Thoracic aorta (tissue), 2 donors: Measurements from ENCODE around the gene ASB12. TPM values are rescaled to one million over a fixed set of nuclear protein-coding genes. Genes with fewer than 3 reads are reported as not detected.

Source experiments
- ATAC-seq: fragments of 150-250 bp; one replicate; pipeline ENCODE4 v1.8.0; 2017; ENCODE audit warnings: low read depth; ENCODE audit not compliant: insufficient number of reproducible peaks, low FRiP score
- DNase-seq: peaks from one replicate; pipeline ENCODE4 v3.0.0-alpha.2; 2020; ENCODE audit warnings: low spot score
- H3K27ac ChIP-seq, 2 donors: fragments of 200-600 bp; sonication (generic); 1 replicate in 1 of 2; 2 replicates in 1 of 2; pipeline ENCODE4 v1.5.1; 2016; ENCODE audit warnings: mild to moderate bottlenecking in 2 of 2, moderate library complexity in 2 of 2
- H3K27me3 ChIP-seq: fragments of 200-600 bp; sonication (generic); replicated peaks from 2 replicates; pipeline ENCODE4 v1.6.0; 2016; ENCODE audit warnings: mild to moderate bottlenecking; ENCODE audit not compliant: insufficient read depth
- H3K36me3 ChIP-seq: fragments of 200-600 bp; sonication (generic); one replicate; pipeline ENCODE4 v1.5.1; 2016
- H3K4me1 ChIP-seq, 2 donors: fragments of 200-600 bp; sonication (generic); 1 replicate in 1 of 2; 2 replicates in 1 of 2; pipeline versions ENCODE4 v1.5.1 to v1.6.0; 2016; ENCODE audit warnings: low read depth in 2 of 2, mild to moderate bottlenecking in 1 of 2; ENCODE audit not compliant: control insufficient read depth in 1 of 2
- H3K4me3 ChIP-seq: fragments of 200-600 bp; sonication (generic); 2 replicates; pipeline ENCODE4 v1.5.1; 2016; ENCODE audit warnings: mild to moderate bottlenecking
- H3K9me3 ChIP-seq: fragments of 200-600 bp; sonication (generic); 2 replicates; pipeline ENCODE4 v1.5.1; 2016
- CTCF ChIP-seq: fragments of 200-600 bp; sonication (generic); IDR thresholded peaks from one replicate; pipeline ENCODE4 v1.5.1; 2019; ENCODE audit warnings: antibody characterized with exemption
- total RNA-seq, 2 donors: library from RNA; depleted of rRNA; stranded (reverse); fragments of >200 nt; gene quantifications; one replicate each; pipeline versions ENCODE4 v1.1.0 to v1.2.3, GENCODE V29; 2016

Gene ASB12
- total RNA-seq, 2 donors from 2014 or later: not detected

GRCh38 chrX:64192040-64192439 is 38.4 kb downstream of the ASB12 start:
- H3K4me3 ChIP-seq: no peak overlapping the region
- no peak overlapping the region for H3K27ac ChIP-seq
- no peak for TF ChIP-seq CTCF
- H3K36me3 ChIP-seq: peaks cover 19% of the 10 kb centered on the region
- H3K9me3 ChIP-seq: no peaks in the 10 kb centered on the region
- ATAC-seq (no peak), DNase-seq (no peak)
- H3K4me1 ChIP-seq: no peaks in the 10 kb centered on the region
- H3K27me3 ChIP-seq: no peaks in the 10 kb centered on the region

GRCh38 chrX:64191281-64192010 is 39.0 kb downstream of the ASB12 start:
- no peak overlapping the region for H3K27ac ChIP-seq
- ATAC-seq: no peak
- H3K9me3 ChIP-seq: no peaks in the 10 kb centered on the region
- DNase-seq: no peak
- TF ChIP-seq CTCF: no peak
- no peak overlapping the region for H3K4me3 ChIP-seq
- H3K4me1 ChIP-seq: no peaks in the 10 kb centered on the region
- H3K27me3 ChIP-seq: no peaks in the 10 kb centered on the region
- peaks cover 19% of the 10 kb centered on the region for H3K36me3 ChIP-seq

GRCh38 chrX:64190136-64190740 is 40.2 kb downstream of the ASB12 start:
- H3K4me1 ChIP-seq: no peaks in the 10 kb centered on the region
- peaks cover 19% of the 10 kb centered on the region for H3K36me3 ChIP-seq
- no peak overlapping the region for H3K27ac ChIP-seq
- H3K4me3 ChIP-seq: no peak overlapping the region
- no peaks in the 10 kb centered on the region for H3K9me3 ChIP-seq
- TF ChIP-seq CTCF: no peak
- ATAC-seq: no peak
- no peaks in the 10 kb centered on the region for H3K27me3 ChIP-seq
- no peak for DNase-seq

GRCh38 chrX:64188901-64189300 is 41.5 kb downstream of the ASB12 start:
- no peak for TF ChIP-seq CTCF
- Histone ChIP-seq H3K4me3 (no peak overlapping the region), H3K36me3 (peaks cover 19% of the 10 kb centered on the region), H3K27me3 (no peaks in the 10 kb centered on the region), H3K4me1 (peaks cover 0 to 7% of the 10 kb centered on the region in 2 donors), H3K27ac (no peak overlapping the region), H3K9me3 (no peaks in the 10 kb centered on the region)
- ATAC-seq (no peak), DNase-seq (no peak)

GRCh38 chrX:64187762-64188150 is 42.7 kb downstream of the ASB12 start:
- peaks cover 0 to 8% of the 10 kb centered on the region in 2 donors for H3K4me1 ChIP-seq
- no peak overlapping the region for H3K27ac ChIP-seq
- H3K27me3 ChIP-seq: no peaks in the 10 kb centered on the region
- TF ChIP-seq CTCF: no peak
- peaks cover 13% of the 10 kb centered on the region for H3K36me3 ChIP-seq
- no peak overlapping the region for H3K4me3 ChIP-seq
- no peaks in the 10 kb centered on the region for H3K9me3 ChIP-seq
- DNase-seq (no peak), ATAC-seq (no peak)
